HEK293 (cell line): ENCODE results near the gene ADK.

Source experiments
- CTCF ChIA-PET: fragments of 350-600 bp; formaldehyde crosslinking; extraction: SDS; loops from one replicate; lab custom pipeline; 2021; ENCODE audit warnings: antibody characterized with exemption; lab: Yijun Ruan, JAX
- POLR2A ChIA-PET: fragments of 300-600 bp; formaldehyde crosslinking; extraction: SDS; loops from one replicate; lab custom pipeline; 2020; ENCODE audit warnings: antibody characterized with exemption, inconsistent platforms; lab: Yijun Ruan, JAX
- H3K27ac ChIP-seq: fragments of 200-500 bp; sonication (Bioruptor generic); 2 replicates; pipeline ENCODE4 v1.5.1; 2014; ENCODE audit warnings: low read depth, low read length, control low read depth, inconsistent platforms; ENCODE audit errors: extremely low read depth
- H3K36me3 ChIP-seq, 2 experiments: fragments of 200-500 bp in 1 of 2; sonication (Bioruptor generic) in 1 of 2; 1 replicate in 1 of 2; 2 replicates in 1 of 2; pipeline ENCODE4 v1.5.1; 2014 to 2017; ENCODE audit warnings: inconsistent platforms in 2 of 2, low read length in 2 of 2; ENCODE audit not compliant: control insufficient read depth in 2 of 2, insufficient read depth in 1 of 2
- H3K4me1 ChIP-seq: fragments of 200-500 bp; sonication (Bioruptor generic); 2 replicates; pipeline ENCODE4 v1.5.1; 2014; ENCODE audit warnings: mild to moderate bottlenecking, low read length, inconsistent platforms; ENCODE audit not compliant: control insufficient read depth, insufficient read depth
- H3K4me3 ChIP-seq: 2 replicates; pipeline ENCODE4 v1.5.1; 2011; ENCODE audit warnings: low read depth, mild to moderate bottlenecking, control low read depth, low read length, moderate library complexity
- H3K9me3 ChIP-seq: fragments of 200-500 bp; sonication (Bioruptor generic); 2 replicates; pipeline ENCODE4 v1.5.1; 2014; ENCODE audit warnings: low read depth, low read length, inconsistent platforms; ENCODE audit not compliant: control insufficient read depth, insufficient read depth
- GFI1B ChIP-seq: fragments of 450-650 bp; formaldehyde crosslinking; IDR thresholded peaks from 2 replicates; pipeline ENCODE4 v1.5.1; 2016; ENCODE audit warnings: missing biosample characterization, missing genetic modification characterization
- KLF1 ChIP-seq: fragments of 450-650 bp; formaldehyde crosslinking; IDR thresholded peaks from 2 replicates; pipeline ENCODE4 v1.5.1; 2016; ENCODE audit warnings: missing biosample characterization, missing genetic modification characterization
- MZF1 ChIP-seq: fragments of 450-650 bp; formaldehyde crosslinking; IDR thresholded peaks from 2 replicates; pipeline ENCODE4 v1.5.1; 2017; ENCODE audit warnings: missing biosample characterization, missing genetic modification characterization, borderline replicate concordance
- ZBTB20 ChIP-seq: fragments of 450-650 bp; formaldehyde crosslinking; IDR thresholded peaks from 2 replicates; pipeline ENCODE4 v1.5.1; 2016; ENCODE audit warnings: missing biosample characterization, missing genetic modification characterization
- ZEB2 ChIP-seq: fragments of 450-650 bp; formaldehyde crosslinking; IDR thresholded peaks from 2 replicates; pipeline ENCODE4 v1.5.1; 2016; ENCODE audit warnings: missing biosample characterization, missing genetic modification characterization
- ZFHX2 ChIP-seq: fragments of 450-650 bp; formaldehyde crosslinking; conservative IDR thresholded peaks from 2 replicates; pipeline ENCODE4 v1.5.1; 2016; ENCODE audit warnings: missing biosample characterization, missing genetic modification characterization
- ZNF239 ChIP-seq: fragments of 450-650 bp; formaldehyde crosslinking; IDR thresholded peaks from 2 replicates; pipeline ENCODE4 v1.5.1; 2016; ENCODE audit warnings: missing biosample characterization, missing genetic modification characterization
- ZNF24 ChIP-seq: fragments of 450-650 bp; formaldehyde crosslinking; IDR thresholded peaks from 2 replicates; pipeline ENCODE4 v1.5.1; 2016; ENCODE audit warnings: missing biosample characterization, missing genetic modification characterization
- ZNF311 ChIP-seq: fragments of 450-650 bp; formaldehyde crosslinking; IDR thresholded peaks from 2 replicates; pipeline ENCODE4 v1.5.1; 2017; ENCODE audit warnings: missing biosample characterization, missing genetic modification characterization, borderline replicate concordance
- ZNF473 ChIP-seq: fragments of 450-650 bp; formaldehyde crosslinking; IDR thresholded peaks from 2 replicates; pipeline ENCODE4 v1.5.1; 2017; ENCODE audit warnings: missing biosample characterization, missing genetic modification characterization
- ZNF488 ChIP-seq: fragments of 450-650 bp; formaldehyde crosslinking; IDR thresholded peaks from 2 replicates; pipeline ENCODE4 v1.5.1; 2016; ENCODE audit warnings: missing biosample characterization, missing genetic modification characterization
- ZNF677 ChIP-seq: fragments of 450-650 bp; IDR thresholded peaks from 2 replicates; pipeline ENCODE4 v1.5.0; 2018; ENCODE audit warnings: missing biosample characterization, mild to moderate bottlenecking, missing genetic modification characterization, moderate library complexity
- ZNF843 ChIP-seq: fragments of 450-650 bp; formaldehyde crosslinking; IDR thresholded peaks from 2 replicates; pipeline ENCODE4 v1.5.1; 2016; ENCODE audit warnings: missing biosample characterization, missing genetic modification characterization
- ZSCAN16 ChIP-seq: fragments of 450-650 bp; formaldehyde crosslinking; IDR thresholded peaks from 2 replicates; pipeline ENCODE4 v1.5.1; 2016; ENCODE audit warnings: missing biosample characterization, missing genetic modification characterization
- ZXDB ChIP-seq: fragments of 450-650 bp; formaldehyde crosslinking; IDR thresholded peaks from 2 replicates; pipeline ENCODE4 v1.5.1; 2016; ENCODE audit warnings: missing biosample characterization, missing genetic modification characterization
- TF ChIP-seq, protein P1 (sequence below): fragments of 450-650 bp; formaldehyde crosslinking; IDR thresholded peaks from 2 replicates; pipeline ENCODE4 v1.5.1; 2017; ENCODE audit warnings: missing biosample characterization, missing genetic modification characterization
- TF ChIP-seq, protein P2 (sequence below): fragments of 450-650 bp; formaldehyde crosslinking; IDR thresholded peaks from 2 replicates; pipeline ENCODE4 v1.5.1; 2016; ENCODE audit warnings: missing biosample characterization, missing genetic modification characterization, borderline replicate concordance

Gene ADK

DNA sequence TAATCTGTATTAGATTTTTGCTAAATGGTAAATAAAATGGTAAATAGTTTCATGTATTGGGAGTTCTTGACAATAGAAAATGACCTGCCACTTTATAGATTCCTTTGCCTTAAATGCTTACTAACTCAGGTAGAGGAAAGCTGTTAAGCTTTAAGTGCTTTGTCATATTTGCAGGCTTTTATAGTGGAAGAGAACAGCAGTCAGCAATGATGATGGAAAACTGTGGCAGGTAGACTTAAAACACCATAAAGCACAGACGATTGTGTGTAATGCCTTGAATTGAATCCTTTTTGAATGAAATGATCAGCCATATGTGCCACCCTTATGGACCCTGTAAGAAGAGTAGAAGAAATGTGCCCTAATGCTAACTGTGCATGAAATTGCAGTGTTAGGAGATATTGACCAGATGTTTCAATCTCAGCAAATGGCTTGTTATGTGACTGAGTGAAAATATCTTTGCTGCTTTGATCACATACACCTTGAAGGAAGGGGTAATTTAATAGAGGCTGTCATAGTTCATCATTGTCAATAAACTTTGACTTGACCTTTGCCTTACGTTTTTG is 230.4 kb downstream of the ADK start:
- Histone ChIP-seq H3K9me3 (no peaks in the 10 kb centered on the region), H3K36me3 (no peaks in the 10 kb centered on the region), H3K27ac (no peak overlapping the region), H3K4me3 (no peak overlapping the region), H3K4me1 (no peaks in the 10 kb centered on the region)
- ChIA-PET POLR2A (no interaction called here), CTCF (no interaction called here)
- no peak for TF ChIP-seq MZF1 (tag by site-specific recombination)
- TF ChIP-seq ZSCAN16 (tag by site-specific recombination), result no peak
- TF ChIP-seq ZEB2, result no peak
- no peak for TF ChIP-seq ZNF843 (tag by site-specific recombination)
- TF ChIP-seq ZNF311 (tag by site-specific recombination), result no peak
- no peak for TF ChIP-seq ZNF488 (tag by site-specific recombination)
- no peak for TF ChIP-seq ZNF239 (tag by site-specific recombination)
- no peak for TF ChIP-seq ZNF473
- no peak for TF ChIP-seq ZXDB (tag by site-specific recombination)
- no peak for TF ChIP-seq ZNF24 (tag by site-specific recombination)
- TF ChIP-seq, protein P1, sequence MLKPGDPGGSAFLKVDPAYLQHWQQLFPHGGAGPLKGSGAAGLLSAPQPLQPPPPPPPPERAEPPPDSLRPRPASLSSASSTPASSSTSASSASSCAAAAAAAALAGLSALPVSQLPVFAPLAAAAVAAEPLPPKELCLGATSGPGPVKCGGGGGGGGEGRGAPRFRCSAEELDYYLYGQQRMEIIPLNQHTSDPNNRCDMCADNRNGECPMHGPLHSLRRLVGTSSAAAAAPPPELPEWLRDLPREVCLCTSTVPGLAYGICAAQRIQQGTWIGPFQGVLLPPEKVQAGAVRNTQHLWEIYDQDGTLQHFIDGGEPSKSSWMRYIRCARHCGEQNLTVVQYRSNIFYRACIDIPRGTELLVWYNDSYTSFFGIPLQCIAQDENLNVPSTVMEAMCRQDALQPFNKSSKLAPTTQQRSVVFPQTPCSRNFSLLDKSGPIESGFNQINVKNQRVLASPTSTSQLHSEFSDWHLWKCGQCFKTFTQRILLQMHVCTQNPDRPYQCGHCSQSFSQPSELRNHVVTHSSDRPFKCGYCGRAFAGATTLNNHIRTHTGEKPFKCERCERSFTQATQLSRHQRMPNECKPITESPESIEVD, result no peak
- no peak for TF ChIP-seq ZNF677 (tag by site-specific recombination)
- no peak for TF ChIP-seq ZBTB20 (tag by site-specific recombination)
- no peak for TF ChIP-seq GFI1B (tag by site-specific recombination)
- TF ChIP-seq, protein P2, sequence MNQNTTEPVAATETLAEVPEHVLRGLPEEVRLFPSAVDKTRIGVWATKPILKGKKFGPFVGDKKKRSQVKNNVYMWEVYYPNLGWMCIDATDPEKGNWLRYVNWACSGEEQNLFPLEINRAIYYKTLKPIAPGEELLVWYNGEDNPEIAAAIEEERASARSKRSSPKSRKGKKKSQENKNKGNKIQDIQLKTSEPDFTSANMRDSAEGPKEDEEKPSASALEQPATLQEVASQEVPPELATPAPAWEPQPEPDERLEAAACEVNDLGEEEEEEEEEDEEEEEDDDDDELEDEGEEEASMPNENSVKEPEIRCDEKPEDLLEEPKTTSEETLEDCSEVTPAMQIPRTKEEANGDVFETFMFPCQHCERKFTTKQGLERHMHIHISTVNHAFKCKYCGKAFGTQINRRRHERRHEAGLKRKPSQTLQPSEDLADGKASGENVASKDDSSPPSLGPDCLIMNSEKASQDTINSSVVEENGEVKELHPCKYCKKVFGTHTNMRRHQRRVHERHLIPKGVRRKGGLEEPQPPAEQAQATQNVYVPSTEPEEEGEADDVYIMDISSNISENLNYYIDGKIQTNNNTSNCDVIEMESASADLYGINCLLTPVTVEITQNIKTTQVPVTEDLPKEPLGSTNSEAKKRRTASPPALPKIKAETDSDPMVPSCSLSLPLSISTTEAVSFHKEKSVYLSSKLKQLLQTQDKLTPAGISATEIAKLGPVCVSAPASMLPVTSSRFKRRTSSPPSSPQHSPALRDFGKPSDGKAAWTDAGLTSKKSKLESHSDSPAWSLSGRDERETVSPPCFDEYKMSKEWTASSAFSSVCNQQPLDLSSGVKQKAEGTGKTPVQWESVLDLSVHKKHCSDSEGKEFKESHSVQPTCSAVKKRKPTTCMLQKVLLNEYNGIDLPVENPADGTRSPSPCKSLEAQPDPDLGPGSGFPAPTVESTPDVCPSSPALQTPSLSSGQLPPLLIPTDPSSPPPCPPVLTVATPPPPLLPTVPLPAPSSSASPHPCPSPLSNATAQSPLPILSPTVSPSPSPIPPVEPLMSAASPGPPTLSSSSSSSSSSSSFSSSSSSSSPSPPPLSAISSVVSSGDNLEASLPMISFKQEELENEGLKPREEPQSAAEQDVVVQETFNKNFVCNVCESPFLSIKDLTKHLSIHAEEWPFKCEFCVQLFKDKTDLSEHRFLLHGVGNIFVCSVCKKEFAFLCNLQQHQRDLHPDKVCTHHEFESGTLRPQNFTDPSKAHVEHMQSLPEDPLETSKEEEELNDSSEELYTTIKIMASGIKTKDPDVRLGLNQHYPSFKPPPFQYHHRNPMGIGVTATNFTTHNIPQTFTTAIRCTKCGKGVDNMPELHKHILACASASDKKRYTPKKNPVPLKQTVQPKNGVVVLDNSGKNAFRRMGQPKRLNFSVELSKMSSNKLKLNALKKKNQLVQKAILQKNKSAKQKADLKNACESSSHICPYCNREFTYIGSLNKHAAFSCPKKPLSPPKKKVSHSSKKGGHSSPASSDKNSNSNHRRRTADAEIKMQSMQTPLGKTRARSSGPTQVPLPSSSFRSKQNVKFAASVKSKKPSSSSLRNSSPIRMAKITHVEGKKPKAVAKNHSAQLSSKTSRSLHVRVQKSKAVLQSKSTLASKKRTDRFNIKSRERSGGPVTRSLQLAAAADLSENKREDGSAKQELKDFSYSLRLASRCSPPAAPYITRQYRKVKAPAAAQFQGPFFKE (tag by site-specific recombination), result no peak

- no peaks in the 10 kb centered on the region for H3K36me3 ChIP-seq
- H3K4me1 ChIP-seq, result no peaks in the 10 kb centered on the region
- H3K27ac ChIP-seq, result no peak overlapping the region
- no peaks in the 10 kb centered on the region for H3K9me3 ChIP-seq
- ChIA-PET CTCF (no interaction called here), POLR2A (no interaction called here)
- H3K4me3 ChIP-seq, result no peak overlapping the region
- TF ChIP-seq KLF1 (tag by site-specific recombination), result no peak
- 0 out of 2 replicates have a peak, but pooled peaks have one; percentile 10 for TF ChIP-seq ZFHX2 (tag by site-specific recombination)
- TF ChIP-seq, all 188 proteins: peak for 1
Measured at GRCh38 chr10:74382663-74383062, 231.6 kb downstream of the ADK start.
